Endothelial cell of umbilical vein (primary cell): ENCODE data around the gene CALN1. TPM values are rescaled to one million over a fixed set of nuclear protein-coding genes. Genes with fewer than 3 reads are reported as not detected.

Experiments used
- BruUV-seq: library from RNA; stranded (reverse); fragments of 400-500 nt; replicated peaks from 2 replicates; lab custom pipeline; 2021; lab: Mats Ljungman, UMichigan
- CTCF ChIA-PET: fragments of 300-600, 350-600 bp; sonication (Branson Sonifier 250); formaldehyde crosslinking; loops from one replicate; lab custom pipeline; 2021; ENCODE audit warnings: antibody characterized with exemption, inconsistent platforms; lab: Charles Lee
- POLR2A ChIA-PET: fragments of 300-600, 350-600 bp; sonication (Branson Sonifier 250); formaldehyde crosslinking; loops from one replicate; lab custom pipeline; 2021; ENCODE audit warnings: antibody characterized with exemption, inconsistent platforms; lab: Charles Lee
- DNase-seq: peaks from one replicate; pipeline ENCODE4 v3.0.0-alpha.2; 2011; ENCODE audit warnings: low read depth, low spot score
- FAIRE-seq: peaks from 2 replicates; lab custom pipeline; 2011; peaks lifted over from hg19 to GRCh38; lab: Jason Lieb, UNC
- H2AFZ ChIP-seq: 2 replicates; pipeline ENCODE4 v1.6.0; 2012; ENCODE audit warnings: low read depth, low read length, control low read depth, inconsistent platforms
- H3K27ac ChIP-seq: 2 replicates; pipeline ENCODE4 v1.5.1; 2011; ENCODE audit warnings: low read depth, mild to moderate bottlenecking, control low read depth, low read length, moderate library complexity; ENCODE audit not compliant: insufficient read depth
- H3K27me3 ChIP-seq, 2 experiments: 2 replicates each; pipeline versions ENCODE4 v1.6.0 to v1.6.1; 2011; ENCODE audit warnings: low read length in 2 of 2, mixed read lengths in 1 of 2; ENCODE audit not compliant: control insufficient read depth in 2 of 2, insufficient read depth in 2 of 2
- H3K36me3 ChIP-seq, 2 experiments: 2 replicates in 1 of 2; 3 replicates in 1 of 2; pipeline ENCODE4 v1.5.1; 2011; ENCODE audit warnings: low read length in 2 of 2, mild to moderate bottlenecking in 1 of 2, moderate library complexity in 1 of 2; ENCODE audit not compliant: control insufficient read depth in 2 of 2, insufficient read depth in 2 of 2; ENCODE audit errors: extremely low read depth in 1 of 2
- H3K4me1 ChIP-seq: 3 replicates; pipeline ENCODE4 v1.5.1; 2011; ENCODE audit warnings: mild to moderate bottlenecking, low read length; ENCODE audit not compliant: control insufficient read depth, insufficient read depth; ENCODE audit errors: extremely low read depth
- H3K4me2 ChIP-seq: 2 replicates; pipeline ENCODE4 v1.6.1; 2011; ENCODE audit warnings: low read length, control low read depth, mixed read lengths; ENCODE audit not compliant: insufficient read depth
- H3K4me3 ChIP-seq, 3 experiments: fragments of 200-600 bp in 1 of 3; sonication (generic), shearing (Covaris generic) in 1 of 3; replicated peaks in 1 of 3; 2 replicates each; pipeline ENCODE4 v1.5.1; 2011 to 2016; ENCODE audit warnings: control low read depth in 3 of 3, low read length in 3 of 3, mild to moderate bottlenecking in 2 of 3, inconsistent platforms in 1 of 3, low read depth in 1 of 3, moderate library complexity in 1 of 3; ENCODE audit not compliant: insufficient read depth in 1 of 3
- H3K79me2 ChIP-seq: 2 replicates; pipeline ENCODE4 v1.6.0; 2012; ENCODE audit warnings: low read length, inconsistent platforms; ENCODE audit not compliant: control insufficient read depth, insufficient read depth
- H3K9ac ChIP-seq: replicated peaks from 2 replicates; pipeline ENCODE3; 2011; ENCODE audit warnings: low read length, control low read depth; ENCODE audit not compliant: insufficient read depth; ENCODE audit errors: extremely low read depth
- H3K9me1 ChIP-seq: replicated peaks from 3 replicates; pipeline ENCODE4 v1.6.0; 2011; ENCODE audit warnings: mild to moderate bottlenecking, low read length; ENCODE audit not compliant: control insufficient read depth, insufficient read depth; ENCODE audit errors: extremely low read depth
- H3K9me3 ChIP-seq: replicated peaks from 2 replicates; pipeline ENCODE4 v1.5.1; 2012; ENCODE audit warnings: low read length, inconsistent platforms; ENCODE audit not compliant: control insufficient read depth, insufficient read depth
- H4K20me1 ChIP-seq: replicated peaks from 2 replicates; pipeline ENCODE3; 2011; ENCODE audit warnings: mild to moderate bottlenecking, low read length; ENCODE audit not compliant: control insufficient read depth, insufficient read depth; ENCODE audit errors: extremely low read depth
- CTCF ChIP-seq, 2 donors: IDR thresholded peaks; 1 replicate in 1 of 2; 2 replicates in 1 of 2; pipeline ENCODE4 v1.5.1; 2011; ENCODE audit warnings: low read length in 2 of 2, mild to moderate bottlenecking in 2 of 2, moderate library complexity in 2 of 2, control low read depth in 1 of 2, inconsistent platforms in 1 of 2, low read depth in 1 of 2; ENCODE audit not compliant: insufficient read depth in 1 of 2; ENCODE audit errors: extremely low read depth in 1 of 2
- FOS ChIP-seq: IDR thresholded peaks from 2 replicates; pipeline ENCODE4 v1.6.1; 2011; ENCODE audit warnings: mild to moderate bottlenecking, low read length, moderate library complexity, borderline replicate concordance; ENCODE audit not compliant: insufficient read depth
- GATA2 ChIP-seq: IDR thresholded peaks from 2 replicates; pipeline ENCODE4 v1.7.0; 2011; ENCODE audit warnings: low read depth, mild to moderate bottlenecking, moderate library complexity, mixed read lengths, low read length; ENCODE audit not compliant: insufficient read length, insufficient read depth
- JUN ChIP-seq: IDR thresholded peaks from 2 replicates; pipeline ENCODE4 v1.6.1; 2011; ENCODE audit warnings: borderline replicate concordance, low read depth; ENCODE audit not compliant: insufficient read length, insufficient read depth
- MYC ChIP-seq: IDR thresholded peaks from one replicate; pipeline ENCODE4 v1.6.1; 2011; ENCODE audit warnings: mild to moderate bottlenecking, low read depth, low read length
- dilution Hi-C: fragments of 300-500 bp; cut with MboI; formaldehyde crosslinking; loops from one replicate; pipeline ENCODE4 v1.15.0; 2019; ENCODE audit warnings: low sequenced_read_pairs; ENCODE audit not compliant: extremely low pct_ligation_motif_present
- intact Hi-C: fragments of 100-400 bp; cut with micrococcal nuclease; formaldehyde crosslinking; loops from one replicate; pipeline ENCODE4 v1.10.0; 2022
- polyA plus RNA-seq, 4 experiments: library from polyadenylated mRNA; depleted of rRNA in 3 of 4; stranded (reverse) in 3 of 4; unstranded in 1 of 4; fragments of >200 nt; gene quantifications; 2 replicates each; pipeline versions ENCODE4 v1.2.1 to v1.2.3, GENCODE V29; 2011 to 2012; ENCODE audit warnings: missing spikeins in 1 of 4
- total RNA-seq: library from RNA; stranded (reverse); gene quantifications from 2 replicates; pipeline ENCODE4 v1.2.3, GENCODE V29; 2021
- TF ChIP-seq, protein P1 (sequence below): IDR thresholded peaks from 2 replicates; pipeline ENCODE4 v1.6.1; 2011; ENCODE audit not compliant: insufficient read depth, insufficient read length

The CALN1 gene
- total and polyA plus RNA-seq, 2 donors (not counting 3 experiments of a cell fraction or from before 2014, with no cell fraction given) = not detected

DNA sequence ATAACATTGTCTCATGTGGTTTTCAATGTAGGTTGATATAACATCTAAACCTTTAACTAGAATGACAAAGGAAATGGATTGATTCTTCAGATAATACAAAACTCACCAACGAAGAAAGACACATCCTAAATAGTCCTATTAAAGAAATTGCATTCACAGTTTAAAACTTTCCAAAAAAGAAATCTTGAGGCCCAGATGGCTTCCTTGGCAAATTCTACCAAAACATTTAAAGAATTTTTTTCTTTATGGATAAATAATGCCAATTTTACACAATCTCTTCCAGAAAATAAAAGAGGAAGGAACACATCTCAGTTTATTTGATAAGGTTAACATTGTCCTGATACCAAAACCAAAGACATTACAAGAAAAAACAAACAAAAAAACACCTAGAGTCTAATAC, 349.5 kb downstream of the CALN1 start:
- Histone ChIP-seq H3K9ac (no peak overlapping the region), H3K9me1 (no peaks in the 10 kb centered on the region), H3K9me3 (no peaks in the 10 kb centered on the region), H3K27ac (no peak overlapping the region), H3K4me3 (no peak overlapping the region), H3K4me1 (no peaks in the 10 kb centered on the region), H3K27me3 (no peaks in the 10 kb centered on the region), H4K20me1 (no peaks in the 10 kb centered on the region), H2AFZ (no peak overlapping the region), H3K36me3 (no peaks in the 10 kb centered on the region), H3K79me2 (no peaks in the 10 kb centered on the region), H3K4me2 (no peak overlapping the region)
- dilution Hi-C loops (no loop called here), intact Hi-C loops (no loop called here)
- FAIRE-seq (no peak), DNase-seq (no peak)
- TF ChIP-seq GATA2 (no peak), MYC (no peak), CTCF (IDR thresholded peaks at IDR 0.05; ENCODE audit: extremely low read depth in 1 of 2, insufficient read depth in 1 of 2, low read depth in 1 of 2, low read length in 2 of 2) (no peak), FOS (no peak), JUN (no peak)
- TF ChIP-seq, protein P1, sequence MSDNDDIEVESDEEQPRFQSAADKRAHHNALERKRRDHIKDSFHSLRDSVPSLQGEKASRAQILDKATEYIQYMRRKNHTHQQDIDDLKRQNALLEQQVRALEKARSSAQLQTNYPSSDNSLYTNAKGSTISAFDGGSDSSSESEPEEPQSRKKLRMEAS = no peak
- ChIA-PET CTCF (no interaction called here), POLR2A (no interaction called here)
- BruUV-seq = no TSS peak

DNA sequence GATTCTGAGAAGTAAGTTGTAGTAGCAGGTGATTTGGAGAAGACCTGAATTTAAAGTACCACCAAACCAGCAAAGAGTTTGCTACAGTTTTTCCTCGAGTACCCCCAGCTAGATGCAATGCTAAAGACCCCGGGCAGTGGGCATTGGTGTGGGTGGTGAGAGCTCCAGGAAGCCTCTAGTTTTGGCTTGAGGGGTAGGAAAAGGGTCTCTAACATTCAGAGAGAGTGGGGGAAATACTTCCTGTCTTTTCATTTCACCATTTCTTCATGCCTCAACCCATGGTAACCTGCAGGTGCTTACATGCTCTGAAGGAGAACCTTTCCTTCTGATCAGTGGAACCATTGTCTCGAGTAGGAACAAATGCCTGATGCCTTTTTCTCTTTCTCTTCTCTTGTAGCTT, 352.2 kb downstream of the CALN1 start:
- H3K4me1 ChIP-seq = no peaks in the 10 kb centered on the region
- no peaks in the 10 kb centered on the region for H3K9me3 ChIP-seq
- intact Hi-C loops (no loop called here), dilution Hi-C loops (no loop called here)
- H3K79me2 ChIP-seq = no peaks in the 10 kb centered on the region
- H3K27me3 ChIP-seq = no peaks in the 10 kb centered on the region
- H3K4me2 ChIP-seq = no peak overlapping the region
- TF ChIP-seq MYC = no peak
- TF ChIP-seq, protein P1 = no peak
- no peak overlapping the region for H2AFZ ChIP-seq
- no peaks in the 10 kb centered on the region for H4K20me1 ChIP-seq
- FAIRE-seq (no peak), DNase-seq (no peak)
- H3K36me3 ChIP-seq = no peaks in the 10 kb centered on the region
- CTCF ChIA-PET = no interaction called here
- no peak overlapping the region for H3K9ac ChIP-seq
- BruUV-seq = no TSS peak
- H3K27ac ChIP-seq = no peak overlapping the region
- no peak overlapping the region for H3K4me3 ChIP-seq
- POLR2A ChIA-PET = no interaction called here
- no peaks in the 10 kb centered on the region for H3K9me1 ChIP-seq
